Measurements from ENCODE around the gene RABAC1.
"Not testable (repeated sequence)": the region's sequence is repeated elsewhere in the genome, so short reads cannot be mapped to it uniquely, and the experiment has no call there.

The RABAC1 gene

GRCh38 chr19:41944336-41944735 is 14.8 kb downstream of the RABAC1 start:
- no peak for DNase-seq

- no peak for DNase-seq
These were observed 17.5 kb downstream of the RABAC1 start for GRCh38 chr19:41941410-41942202.

- DNase-seq, result no peak
These were observed 18.3 kb downstream of the RABAC1 start for GRCh38 chr19:41940731-41941409.

DNA sequence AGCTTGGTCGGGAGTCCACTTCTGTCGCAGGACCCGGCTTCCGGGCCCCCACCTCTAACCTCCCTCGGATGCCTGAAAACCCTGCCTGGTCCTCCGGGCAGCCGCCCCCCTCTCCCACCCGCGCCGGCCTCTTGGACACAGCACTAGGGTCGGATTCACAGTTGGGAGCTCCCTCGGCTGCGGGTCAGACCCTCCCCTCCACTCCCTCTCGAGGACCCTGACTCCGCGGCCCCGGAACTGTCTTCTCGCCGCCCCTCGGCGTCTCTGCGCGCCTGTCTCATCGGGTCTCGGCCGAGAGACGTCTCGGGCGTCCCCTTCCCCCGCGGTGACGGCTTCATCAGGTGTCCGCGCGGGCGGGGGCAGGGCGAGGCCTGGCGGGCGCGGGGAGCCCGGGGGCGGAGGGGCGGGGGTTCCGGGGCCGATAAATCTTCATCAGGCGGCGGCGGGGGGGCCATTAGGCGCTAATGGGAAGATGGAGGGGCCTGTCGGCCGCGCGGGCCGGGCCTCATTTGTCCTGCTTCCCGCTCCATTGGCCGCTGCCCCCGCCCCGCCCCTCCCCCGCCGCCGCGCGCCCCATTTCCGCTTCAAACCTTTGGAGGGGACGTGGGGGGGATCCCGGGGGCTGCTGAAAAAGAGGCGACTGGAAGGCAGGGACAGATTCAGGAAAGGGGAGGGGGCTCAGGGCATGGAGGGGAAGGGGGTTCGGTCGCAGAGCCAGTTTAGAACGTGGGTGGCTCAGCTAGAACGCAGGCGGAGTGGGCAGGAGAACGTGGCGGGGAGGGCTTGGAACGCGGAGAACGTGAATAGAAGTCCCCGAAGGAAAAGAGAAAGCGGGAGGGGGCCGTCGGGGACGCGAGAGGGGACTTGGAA is 19.0 kb downstream of the RABAC1 start:
- peak; percentile 62 for DNase-seq

- not testable (repeated sequence) for DNase-seq
These were observed 19.9 kb downstream of the RABAC1 start for GRCh38 chr19:41939209-41939608.

DNA sequence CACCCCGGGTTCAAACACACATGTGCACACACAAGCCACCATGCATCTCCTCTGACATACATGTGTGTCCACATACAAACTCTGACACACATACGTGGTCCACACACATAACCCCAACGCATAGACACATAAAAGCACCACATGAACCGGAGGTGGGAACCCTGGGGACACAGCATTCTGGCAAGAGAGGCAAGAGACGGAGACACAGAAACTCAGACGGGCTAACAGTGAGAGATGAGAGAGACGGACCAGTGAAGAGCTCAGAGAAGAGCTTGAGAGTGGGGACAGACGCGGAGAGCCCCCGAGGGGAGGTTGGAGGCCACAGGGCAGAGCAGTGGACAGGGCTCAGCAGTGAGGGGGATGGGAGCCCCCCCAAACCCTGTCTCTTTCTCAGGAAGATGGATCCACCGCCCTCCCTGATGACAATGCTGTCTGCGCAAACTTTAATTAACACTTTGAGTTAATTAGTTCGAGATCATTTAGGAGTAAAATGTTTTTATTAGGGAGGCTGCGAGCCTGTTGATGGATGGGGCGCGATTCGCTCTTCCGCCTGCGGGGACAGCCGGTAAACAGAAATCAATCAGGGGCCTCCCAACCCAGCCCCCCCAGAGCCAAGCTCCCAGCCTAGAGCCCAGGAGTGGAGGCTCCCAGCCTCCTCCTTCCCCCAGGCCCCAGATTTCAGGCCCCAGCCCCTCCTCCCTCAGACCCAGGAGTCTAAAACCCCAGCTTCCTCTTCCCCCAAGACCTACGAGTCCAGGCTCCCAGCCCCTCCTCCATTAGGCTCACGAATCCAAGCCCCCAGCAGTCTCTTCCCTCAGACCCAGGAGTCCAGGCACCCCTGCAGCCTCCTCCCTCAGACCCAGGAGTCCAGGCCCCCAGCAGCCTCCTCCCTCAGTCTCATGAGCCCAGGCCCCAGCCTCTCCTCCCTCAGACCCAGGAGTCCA is 21.3 kb downstream of the RABAC1 start:
- DNase-seq, result peak; percentile 4

DNA sequence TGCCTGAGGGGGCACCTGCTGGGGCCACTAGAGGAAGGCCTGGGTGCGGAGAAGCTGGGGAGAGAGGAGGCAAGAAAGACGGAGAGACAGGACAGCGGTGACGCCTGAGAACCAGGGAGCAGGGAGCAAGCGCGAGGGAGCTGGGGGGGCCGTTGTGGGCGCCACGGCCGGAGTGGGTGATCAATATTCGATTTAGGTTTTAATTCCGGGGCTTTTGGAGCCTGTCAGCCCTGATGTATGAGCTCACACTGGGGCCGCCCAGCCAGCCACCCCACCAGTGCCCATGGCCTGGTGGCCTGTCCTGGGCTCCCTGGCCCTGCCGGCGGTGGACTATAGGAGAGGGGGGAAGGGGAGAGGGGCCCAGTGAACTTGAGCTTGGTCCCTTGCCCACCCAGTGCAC is 22.2 kb downstream of the RABAC1 start:
- DNase-seq, result peak; percentile 2

DNA sequence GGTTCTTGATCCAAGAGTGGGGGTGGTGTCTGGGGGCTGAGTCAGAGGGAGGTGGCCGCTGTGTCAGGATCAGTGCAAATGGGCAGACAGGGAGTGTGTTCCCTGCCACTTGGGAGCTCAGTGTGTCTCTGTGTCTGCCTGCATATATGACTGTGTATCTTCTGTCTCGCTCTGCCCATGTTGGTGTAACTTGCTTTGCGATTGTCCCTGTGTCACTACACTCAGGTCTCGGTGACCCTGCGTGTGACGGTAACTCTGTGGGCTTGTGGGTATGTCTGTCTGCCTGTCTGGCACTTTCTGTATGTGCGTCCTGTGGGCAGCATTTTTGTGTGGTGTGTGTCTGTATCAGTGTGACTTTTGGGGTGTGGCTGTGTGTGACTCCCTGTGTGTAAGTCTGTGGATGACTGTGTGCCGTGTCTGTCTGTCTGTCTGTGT is 22.7 kb downstream of the RABAC1 start:
- peak; percentile 3 for DNase-seq

DNA sequence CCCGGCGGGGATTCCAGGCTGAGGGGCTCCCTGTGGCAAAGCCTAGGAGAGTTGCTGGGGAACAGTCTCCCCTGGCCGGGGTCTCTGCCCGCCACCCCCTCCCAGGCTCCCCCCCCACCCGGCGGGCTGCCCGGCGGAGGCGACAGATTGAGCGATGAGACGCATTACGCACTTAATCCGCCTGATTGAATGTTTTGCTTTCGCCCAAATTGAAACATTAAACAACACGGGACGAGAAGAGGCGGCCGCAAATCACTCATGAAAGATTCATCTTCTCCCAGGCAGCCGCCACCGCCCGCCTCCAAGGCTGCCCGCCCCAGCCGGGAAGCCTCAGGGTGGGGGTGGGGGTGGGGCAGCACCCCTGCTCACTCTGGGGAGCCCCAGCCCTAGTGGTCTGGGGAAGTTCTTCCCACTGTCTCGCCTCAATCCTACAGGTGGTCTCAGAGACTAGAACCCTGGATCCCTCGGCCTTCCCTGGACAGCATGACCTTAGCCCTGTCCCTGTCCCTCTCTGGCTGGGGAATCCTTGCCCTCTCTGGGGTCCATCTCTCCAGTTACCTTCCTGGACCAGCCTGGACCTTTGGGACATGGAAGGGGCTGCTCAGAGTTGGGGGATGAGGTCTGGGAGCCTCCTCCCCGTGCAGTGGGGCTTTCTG is 23.2 kb downstream of the RABAC1 start:
- peak; percentile 19 for DNase-seq

DNA sequence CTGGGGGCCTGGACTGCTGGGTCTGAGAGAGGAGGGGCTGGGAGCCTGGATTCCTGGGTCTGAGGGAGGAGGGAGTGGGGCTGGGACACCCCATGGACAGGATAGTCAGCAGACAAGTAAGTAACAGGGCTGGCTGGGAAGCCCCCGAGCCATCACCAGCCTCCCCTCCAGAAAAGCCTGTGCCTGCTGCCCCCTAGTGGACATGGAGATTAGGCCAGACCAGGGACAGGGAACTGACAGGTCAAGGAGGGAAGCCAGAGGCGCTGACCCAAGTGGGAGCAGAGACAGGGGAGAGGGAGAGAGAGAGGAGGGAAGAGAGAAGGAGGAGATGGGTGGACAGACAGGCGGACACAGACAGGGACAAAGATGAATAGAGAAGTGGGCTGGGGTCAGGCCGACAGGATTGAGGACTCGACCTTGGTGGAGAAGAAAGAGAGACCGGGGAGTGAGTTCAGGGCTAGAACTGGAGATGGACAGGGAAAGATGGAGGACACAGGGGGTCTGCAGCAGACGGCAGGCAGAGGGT is 24.2 kb downstream of the RABAC1 start:
- peak; percentile 90 for DNase-seq

DNA sequence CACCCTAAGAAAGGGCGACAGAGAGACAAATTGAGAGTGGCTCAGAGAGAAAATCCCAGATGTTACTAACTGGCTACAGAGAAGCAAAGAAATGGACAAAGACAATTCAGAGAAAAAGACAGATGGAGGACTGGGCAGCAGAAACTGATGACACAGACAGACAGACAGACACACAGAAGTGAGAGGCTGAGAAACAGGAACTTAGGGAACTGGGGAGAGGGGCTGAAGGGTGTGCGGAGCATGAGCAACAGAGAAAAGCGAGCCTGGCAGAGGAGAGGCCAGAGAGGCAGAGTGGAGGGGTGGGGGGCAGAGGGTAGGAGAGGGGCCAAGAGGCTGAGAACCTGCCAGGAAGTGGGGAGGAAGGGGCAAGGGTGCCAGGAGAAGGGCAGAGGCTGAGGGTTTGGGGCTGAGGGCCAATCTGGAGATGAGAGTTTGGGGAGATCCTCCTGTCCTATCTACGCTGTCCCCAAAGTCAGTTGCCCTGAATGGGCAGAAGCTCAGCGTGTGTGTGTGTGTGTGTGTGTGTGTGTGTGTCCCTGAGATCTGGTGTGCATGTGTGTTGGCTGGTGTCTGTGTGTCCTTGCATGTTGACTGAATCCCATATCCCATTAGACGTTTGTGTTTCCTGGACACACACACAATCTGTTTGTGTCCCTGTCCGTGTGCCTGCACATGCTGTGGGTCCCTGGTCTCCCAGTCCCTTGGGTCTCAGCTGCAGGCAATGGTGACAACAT is 25.3 kb downstream of the RABAC1 start:
- peak; percentile 9 for DNase-seq

DNA sequence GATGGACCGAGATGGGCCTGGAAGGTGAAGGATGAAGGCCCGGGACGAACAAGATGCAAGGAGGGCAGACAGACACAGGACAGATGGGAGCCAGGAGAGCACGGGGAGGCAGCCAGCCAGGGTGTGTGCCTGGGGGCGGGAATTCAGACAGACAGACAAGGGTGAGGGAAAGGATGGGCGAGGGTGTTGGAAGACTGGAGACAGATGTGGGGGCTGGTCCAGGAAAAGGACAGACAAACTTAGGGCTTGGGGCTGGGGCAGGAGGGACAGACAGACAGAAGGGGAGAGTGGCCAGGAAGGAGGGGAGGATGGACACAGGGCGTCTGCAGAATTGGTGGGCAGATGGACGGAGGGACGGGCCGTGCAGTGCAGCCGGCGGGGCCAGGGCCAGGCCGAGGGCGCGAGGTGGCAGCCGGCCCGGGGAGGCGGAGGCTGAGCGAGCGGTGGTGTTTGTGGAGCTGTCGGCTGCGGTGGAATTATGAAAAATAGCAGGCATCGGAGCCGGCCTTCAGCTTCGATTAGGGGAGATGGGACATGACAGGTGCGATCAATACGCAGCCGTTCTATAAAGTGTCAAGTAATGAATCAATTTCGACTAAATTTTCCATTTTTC is 26.3 kb downstream of the RABAC1 start:
- peak; percentile 53 for DNase-seq

GRCh38 chr19:41932259-41932719 is 26.8 kb downstream of the RABAC1 start:
- peak; percentile 14 for DNase-seq

DNA sequence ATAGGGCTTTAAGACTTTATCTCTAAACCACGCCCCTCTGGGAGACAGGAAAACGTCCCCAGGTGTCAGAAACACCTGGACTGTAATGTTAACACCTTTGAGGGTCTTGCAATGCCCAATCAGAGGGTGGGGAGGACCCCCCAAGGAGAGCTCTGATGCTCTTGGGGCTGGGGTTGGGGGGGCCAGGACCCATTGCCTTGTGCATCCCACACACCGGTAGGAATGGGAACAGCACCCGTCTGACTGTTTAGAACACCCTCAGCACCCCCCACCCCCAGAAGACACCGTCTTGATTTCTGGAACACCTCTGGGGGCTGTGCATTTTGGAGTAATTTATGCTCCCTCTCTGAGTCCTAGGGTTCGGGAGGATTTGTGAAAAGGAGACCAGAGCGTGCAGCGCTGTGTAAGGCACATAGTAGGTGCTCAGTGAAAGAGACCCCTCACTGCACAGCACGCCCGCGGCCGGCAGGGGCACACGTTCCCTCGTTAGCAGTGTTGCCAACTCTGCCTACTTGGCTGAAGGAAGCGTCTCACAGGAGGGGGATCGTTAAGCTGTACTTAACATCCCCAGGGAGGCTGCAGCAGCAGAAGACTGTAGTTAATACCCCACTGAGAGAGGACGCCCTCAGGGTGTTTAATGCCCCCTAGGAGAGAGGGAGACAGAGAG is 28.1 kb downstream of the RABAC1 start:
- peak; percentile 14 for DNase-seq

DNA sequence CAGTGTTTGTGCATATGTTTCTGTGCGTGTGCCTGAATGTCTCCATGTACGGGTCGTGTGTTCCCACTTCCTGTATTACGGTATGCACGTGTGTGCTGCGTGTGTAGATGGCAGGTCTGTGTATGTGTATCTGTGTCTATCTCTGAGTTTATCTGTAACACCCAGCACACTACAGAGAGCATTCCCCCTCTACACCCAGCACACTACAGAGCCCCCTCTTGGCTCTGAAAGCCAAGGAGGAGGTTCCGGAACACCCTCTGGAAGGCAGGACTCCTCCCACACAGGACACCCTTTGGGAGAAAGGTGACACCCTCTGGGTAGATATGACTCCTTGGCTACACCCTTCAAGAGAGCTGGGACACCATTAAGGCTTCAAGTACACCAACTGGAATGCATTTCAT is 28.8 kb downstream of the RABAC1 start:
- DNase-seq, result peak; percentile 3

DNA sequence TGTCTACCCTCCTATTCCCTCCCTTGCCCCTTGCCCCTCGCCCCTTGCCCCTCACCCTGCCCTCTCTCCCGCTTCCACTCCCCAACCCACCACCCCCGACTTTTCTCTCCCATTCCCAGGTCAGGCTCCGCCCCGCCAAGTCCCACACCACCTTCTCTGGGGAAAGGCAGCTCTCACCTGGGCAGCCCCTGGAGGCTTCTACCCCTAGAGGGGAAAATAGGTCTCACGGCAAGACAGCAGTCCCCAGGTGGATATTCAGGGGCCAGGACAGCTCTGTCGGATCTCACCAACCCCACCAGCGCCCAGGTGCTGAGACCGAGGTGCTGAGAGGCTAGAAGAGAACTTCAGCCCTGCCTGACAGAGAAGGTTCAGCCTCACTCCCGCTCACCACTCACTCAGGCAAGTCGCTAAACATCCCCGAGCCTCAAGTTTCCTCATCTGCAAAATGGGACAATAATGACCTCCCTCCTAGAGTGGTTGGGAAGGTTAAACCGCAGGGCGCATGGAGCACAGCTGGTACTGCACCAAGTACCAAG is 29.5 kb downstream of the RABAC1 start:
- peak; percentile 6 for DNase-seq

GRCh38 chr19:41928754-41929535 is 30.2 kb downstream of the RABAC1 start:
- DNase-seq, result peak; percentile 33

GRCh38 chr19:41928221-41928683 is 30.9 kb downstream of the RABAC1 start, which contains the start of gene ERFL:
Gene ERFL, minus strand, starts transcription at chr19:41928449. Its CDS starts 15,530 bp downstream, at chr19:41912919.
- peak; percentile 62 for DNase-seq
